Midbrain (tissue), 1 donor: ENCODE measurements around the gene KRT72.

ENCODE experiments used
- DNase-seq: peaks from one replicate; lab custom pipeline; 2025; lab: John Stamatoyannopoulos, UW

KRT72 gene

DNA sequence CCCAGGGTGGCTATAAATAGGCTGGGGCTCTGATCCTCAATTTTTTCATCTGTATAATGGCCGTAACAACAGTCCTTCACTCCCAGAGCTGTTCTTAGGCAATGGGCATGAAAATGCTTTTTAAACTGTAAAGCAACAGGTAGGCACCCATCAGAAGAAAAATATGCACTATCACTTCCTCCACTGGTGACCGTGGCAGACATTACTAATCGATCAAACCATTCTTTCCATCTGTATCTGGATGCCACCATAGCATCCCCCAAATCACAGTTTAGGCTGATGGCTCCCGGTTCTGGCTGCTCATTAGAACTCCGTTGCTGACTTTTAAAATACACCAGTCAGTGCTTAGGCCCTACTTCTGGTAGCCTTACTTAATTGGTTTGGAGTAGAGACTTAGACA lies 59.6 kb downstream of the KRT72 start:
- no peak for DNase-seq

DNA sequence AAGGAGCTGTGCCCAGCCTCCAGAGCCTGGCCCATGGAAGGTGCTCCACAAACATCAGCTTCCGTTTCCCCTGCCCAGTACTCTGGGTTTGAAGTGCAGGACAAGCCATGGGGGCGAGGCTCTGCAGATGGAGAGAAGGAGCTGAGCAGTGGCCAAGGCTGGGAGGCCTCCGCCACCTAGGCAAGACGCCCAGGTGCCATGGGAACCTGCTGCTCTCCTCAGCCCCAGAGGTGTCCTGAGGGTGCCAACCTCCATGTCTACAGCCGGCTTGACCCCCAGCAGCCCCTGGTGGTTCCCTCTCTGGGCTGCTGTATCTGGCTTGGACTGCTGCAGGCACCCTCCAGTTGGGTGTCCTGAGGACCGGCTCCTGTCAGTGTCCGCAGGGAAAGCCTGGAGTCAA lies 60.7 kb downstream of the KRT72 start:
- DNase-seq, result no peak

DNA sequence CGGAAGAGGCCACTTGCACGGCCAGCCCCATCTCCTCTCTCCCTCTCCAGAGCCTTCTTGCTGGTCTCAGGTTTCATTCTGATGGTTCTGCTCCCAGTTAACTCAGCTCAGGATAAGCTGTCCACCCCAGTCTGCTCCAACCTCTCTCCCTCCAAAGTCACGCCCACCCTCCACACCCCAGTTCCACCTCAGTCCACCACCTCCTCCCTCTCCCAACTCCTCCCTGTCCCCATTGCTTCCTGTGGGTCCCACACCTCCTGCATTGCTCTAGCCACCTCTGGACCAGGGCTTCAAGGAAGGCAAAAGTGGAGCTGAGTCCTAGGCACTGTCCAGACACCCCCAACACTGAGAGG lies 61.5 kb downstream of the KRT72 start:
- DNase-seq, result no peak

DNA sequence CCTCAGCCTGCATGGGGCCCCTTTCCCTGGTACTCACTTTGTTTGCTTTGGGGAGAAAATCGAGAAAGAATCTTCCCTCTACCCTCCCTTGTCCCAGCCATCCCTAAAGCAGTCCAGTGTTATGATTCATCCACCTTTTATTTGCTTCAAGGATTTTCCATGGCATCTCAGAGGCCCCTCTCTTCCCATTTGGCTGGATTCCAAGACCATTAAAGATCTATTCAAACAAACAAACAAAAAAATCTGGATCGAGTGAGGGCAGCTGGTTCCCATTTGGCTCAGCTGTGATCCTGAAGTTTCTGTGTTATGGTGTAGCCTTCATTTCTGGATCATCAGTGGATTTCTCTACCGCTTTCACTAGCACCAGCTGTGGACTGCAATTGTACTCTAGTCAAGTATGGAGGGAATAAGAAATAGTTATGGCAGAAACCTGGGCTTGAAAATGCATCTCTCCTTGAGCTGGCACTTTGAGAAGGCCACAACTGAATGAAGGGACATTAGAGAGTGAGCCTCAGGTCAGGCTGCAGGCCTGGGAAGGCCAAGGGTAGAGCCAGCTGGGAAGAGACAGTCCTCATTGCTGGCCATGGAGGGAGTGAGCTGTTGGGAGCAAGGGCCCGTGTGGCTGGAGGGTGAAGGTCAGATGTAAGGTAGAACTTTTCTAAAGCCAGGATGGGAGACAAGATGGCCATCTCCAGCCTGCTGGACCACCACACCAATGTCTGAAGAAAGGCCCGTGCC lies 62.0 kb downstream of the KRT72 start:
- no peak for DNase-seq

DNA sequence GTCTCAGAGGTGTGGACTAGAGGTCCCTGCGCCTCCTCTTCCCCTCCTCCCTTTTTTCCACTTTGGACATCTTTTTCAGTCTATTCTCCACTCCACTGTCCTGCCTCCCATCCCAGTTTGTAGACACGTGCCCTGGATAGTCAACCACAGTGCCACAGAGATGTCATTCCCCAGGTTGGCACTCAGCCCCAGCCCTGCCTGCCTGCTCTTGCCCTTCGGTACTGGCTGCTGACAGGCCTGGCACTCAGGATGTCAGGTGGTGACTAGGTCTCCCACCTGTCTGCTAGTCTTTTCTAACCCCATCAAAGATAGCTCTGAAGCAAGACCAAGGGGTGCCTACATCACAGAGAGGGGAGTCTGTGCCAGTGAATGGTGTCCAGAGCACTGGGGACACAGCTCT lies 64.2 kb downstream of the KRT72 start:
- DNase-seq, result no peak
